ENCODE results near the gene WDR87. TPM values are rescaled to one million over a fixed set of nuclear protein-coding genes. Genes with fewer than 3 reads are reported as not detected.

Gene WDR87
- total RNA-seq: not detected

DNA sequence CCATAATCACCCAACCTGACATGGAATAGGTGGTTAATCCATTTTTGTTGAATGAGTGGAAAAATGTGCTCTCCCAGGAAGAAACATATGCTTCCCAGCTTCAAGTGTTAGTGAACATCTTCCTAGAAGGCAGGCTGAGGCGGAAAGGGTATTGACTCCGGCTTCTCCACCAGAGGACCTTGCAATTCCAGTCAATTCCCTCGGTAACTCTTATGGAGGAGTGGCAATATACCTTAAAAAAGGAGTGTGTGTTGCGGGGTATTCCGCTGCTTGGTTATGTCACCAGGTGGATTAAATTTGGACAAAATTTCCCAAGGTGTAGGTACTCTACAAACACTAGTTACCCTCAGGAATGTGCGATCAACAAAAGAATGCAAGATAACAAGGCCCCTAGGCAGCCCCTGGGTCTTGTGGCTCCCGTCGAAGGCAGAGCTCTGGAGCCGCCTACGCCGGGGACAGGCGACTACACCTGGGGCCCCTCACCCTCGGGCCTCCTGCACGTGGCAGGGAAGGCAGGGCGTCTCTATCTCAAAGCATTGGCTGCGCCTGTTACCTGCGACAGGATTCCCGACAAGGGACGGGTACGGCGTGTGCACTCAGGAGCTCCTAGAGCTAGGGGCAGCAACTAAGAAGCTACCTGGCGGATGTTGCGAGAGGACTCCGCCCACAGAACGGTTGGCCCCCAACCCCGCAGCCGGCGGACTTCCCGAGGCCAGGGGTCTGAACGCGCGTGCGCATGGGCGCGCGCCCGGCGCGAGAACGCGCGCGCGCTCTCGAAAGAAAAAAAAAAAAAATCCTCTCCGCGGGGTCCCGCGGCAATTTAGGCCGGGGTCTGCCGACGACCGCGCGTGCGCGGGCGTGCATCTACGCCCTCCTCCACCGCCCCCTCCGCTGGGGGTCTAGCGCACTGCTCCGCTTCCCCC is at the start of gene WDR87:
Gene WDR87 (minus strand): TSS at position 649 of the 923 bp plus-strand sequence. CDS start 8,355 bp downstream, outside the sequence.
- CTCF ChIA-PET: interaction anchor here (0.7 to 3.4 kb wide), 10 partner anchors 9 to 430 kb away, joined by 3 to 13 read pairs (median 4); partner anchors contain the start of gene CATSPERG
- peak within 1 kb of the TSS; percentile 70 for H3K4me3 Mint-ChIP-seq
- no peak for TF ChIP-seq CTCF (IDR thresholded peaks at IDR 0.05)

GRCh38 chr19:37955986-37956385 is 49.6 kb upstream of the WDR87 start:
- Mint-ChIP-seq H3K4me3 (no peak overlapping the region), H3K36me3 (ENCODE audit: low read depth) (peaks cover 2% of the 10 kb centered on the region), H3K27ac (no peak overlapping the region), H3K4me1 (ENCODE audit: low read depth) (peaks cover 4% of the 10 kb centered on the region), H3K9me3 (peaks cover 5% of the 10 kb centered on the region), H3K27me3 (no peaks in the 10 kb centered on the region)
- intact Hi-C loops (cut with micrococcal nuclease): no loop called here
- DNase-seq: no peak
- CTCF ChIA-PET: no interaction called here
- no peak for TF ChIP-seq CTCF (IDR thresholded peaks at IDR 0.05)
- POLR2A ChIA-PET: no interaction called here
- no peak for ATAC-seq

More for the DNA sequence above, at the start of gene WDR87:
- intact Hi-C loops (cut with micrococcal nuclease): loop anchor here (10.0 kb wide), 3 partner anchors 139 to 429 kb away; partner anchors contain the start of genes CATSPERG and DPF1
- POLR2A ChIA-PET: interaction anchor here (1.1 to 1.7 kb wide), 2 partner anchors 28 to 99 kb away, joined by 3 to 4 read pairs; no protein-coding TSS in a partner anchor
- peak; percentile 61 for DNase-seq
- no peaks in the 10 kb centered on the region for H3K36me3 Mint-ChIP-seq (ENCODE audit: low read depth)
- H3K27ac Mint-ChIP-seq: peak within 1 kb of the TSS; percentile 85
- peaks cover 20% of the 10 kb centered on the region for H3K4me1 Mint-ChIP-seq (ENCODE audit: low read depth)
- H3K9me3 Mint-ChIP-seq: no peaks in the 10 kb centered on the region
- no peaks in the 10 kb centered on the region for H3K27me3 Mint-ChIP-seq
- peak; percentile 16 for ATAC-seq

DNA sequence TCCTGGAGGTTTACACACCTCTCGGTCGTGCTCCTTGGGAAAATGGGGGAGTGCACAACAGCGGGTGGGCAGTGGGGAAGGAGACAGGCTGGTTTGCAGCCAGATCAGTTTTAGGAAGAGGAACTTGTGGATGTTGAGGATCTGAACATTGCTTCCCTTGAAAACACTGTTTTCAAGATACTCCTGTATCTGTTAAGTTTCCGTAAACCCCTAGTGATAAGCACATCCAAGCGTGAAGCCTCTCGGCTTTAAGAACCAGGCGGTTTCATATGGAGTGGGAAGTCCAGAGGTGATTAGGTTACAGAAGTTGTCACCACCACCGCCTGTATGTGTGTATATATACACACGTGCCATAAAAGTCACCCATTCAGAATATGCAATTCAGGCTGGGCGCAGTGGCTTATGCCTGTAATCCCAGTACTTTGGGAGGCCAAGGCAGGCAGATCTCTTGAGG is 48.1 kb upstream of the WDR87 start:
- Mint-ChIP-seq H3K27ac (no peak overlapping the region), H3K36me3 (ENCODE audit: low read depth) (peaks cover 2% of the 10 kb centered on the region), H3K9me3 (peaks cover 5% of the 10 kb centered on the region), H3K27me3 (no peaks in the 10 kb centered on the region), H3K4me3 (no peak overlapping the region), H3K4me1 (ENCODE audit: low read depth) (peaks cover 3% of the 10 kb centered on the region)
- intact Hi-C loops (cut with micrococcal nuclease): no loop called here
- CTCF ChIA-PET: no interaction called here
- TF ChIP-seq CTCF (IDR thresholded peaks at IDR 0.05): no peak
- POLR2A ChIA-PET: interaction anchor here (0.5 to 1.1 kb wide), 2 partner anchors 22 to 47 kb away, joined by 3 read pairs; no protein-coding TSS in a partner anchor
- no peak for DNase-seq
- no peak for ATAC-seq

- Mint-ChIP-seq H3K4me1 (ENCODE audit: low read depth) (no peaks in the 10 kb centered on the region), H3K27me3 (no peaks in the 10 kb centered on the region), H3K27ac (no peak overlapping the region), H3K4me3 (no peak overlapping the region), H3K36me3 (ENCODE audit: low read depth) (peaks cover 2% of the 10 kb centered on the region), H3K9me3 (peaks cover 5% of the 10 kb centered on the region)
- ATAC-seq (no peak), DNase-seq (no peak)
- ChIA-PET CTCF (no interaction called here), POLR2A (interaction anchor here (1.1 kb wide), 1 partner anchor 22 kb away, joined by 3 read pairs; no protein-coding TSS in a partner anchor)
- intact Hi-C loops (cut with micrococcal nuclease): no loop called here
- no peak for TF ChIP-seq CTCF (IDR thresholded peaks at IDR 0.05)
Measured at GRCh38 chr19:37953918-37954303, 47.5 kb upstream of the WDR87 start.

Data from activated CD8-positive, alpha-beta T cell treated with anti-CD3 and anti-CD28 coated beads for 36 hours (primary cell).